ENCODE measurements around the gene RUNX2. TPM values are rescaled to one million over a fixed set of nuclear protein-coding genes. Genes with fewer than 3 reads are reported as not detected.

The RUNX2 gene
- total RNA-seq, 1 donor from 2014 or later, result 26.1 TPM

DNA sequence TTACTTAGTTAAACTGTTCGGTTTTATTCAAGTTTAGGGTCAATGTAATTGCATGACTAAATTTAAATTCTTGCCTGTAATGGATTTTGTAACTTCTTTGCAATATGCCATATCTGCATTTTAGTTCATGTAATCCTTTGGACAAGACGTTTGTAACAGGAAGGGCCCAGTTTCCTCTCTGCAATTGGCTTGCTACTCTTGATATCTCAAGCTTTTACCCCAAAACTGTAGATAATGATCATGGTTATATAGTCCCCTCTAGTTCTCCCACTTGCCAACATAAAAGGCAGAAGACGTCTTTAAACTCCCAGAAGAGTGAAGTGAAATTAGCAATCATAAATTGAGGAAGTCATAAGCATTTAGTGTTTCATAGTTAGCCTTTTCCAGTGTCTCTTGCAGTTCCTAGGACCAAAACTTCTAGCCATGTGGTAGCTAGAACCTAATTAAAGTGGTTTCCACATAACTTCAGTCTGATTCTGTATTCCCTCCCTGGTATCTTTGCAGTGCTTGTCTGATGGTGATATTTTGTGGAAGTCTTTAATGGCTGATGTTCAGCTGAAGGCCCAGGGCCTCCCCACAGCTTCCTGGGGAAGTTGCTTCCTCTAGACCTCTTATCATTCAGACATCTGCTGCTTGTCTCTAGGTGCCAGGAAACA lies 167.4 kb downstream of the RUNX2 start:
- Mint-ChIP-seq H3K4me3 (ENCODE audit: unreplicated experiment) (no peak overlapping the region), H3K27ac (ENCODE audit: unreplicated experiment) (no peak overlapping the region), H3K27me3 (ENCODE audit: low read depth, unreplicated experiment) (no peaks in the 10 kb centered on the region), H3K4me1 (ENCODE audit: low read depth, unreplicated experiment) (peaks cover 7% of the 10 kb centered on the region), H3K36me3 (ENCODE audit: low read depth, unreplicated experiment) (peaks cover 20% of the 10 kb centered on the region), H3K9me3 (ENCODE audit: unreplicated experiment) (no peaks in the 10 kb centered on the region)
- FAIRE-seq, result no peak
- Histone ChIP-seq H3K4me3 (ENCODE audit: insufficient read depth, low read depth, low read length) (no peak overlapping the region), H3K9ac (ENCODE audit: low read length) (no peak overlapping the region), H3K9me3 (ENCODE audit: insufficient read depth, low read depth, low read length) (no peaks in the 10 kb centered on the region), H2AFZ (ENCODE audit: low read depth, low read length) (no peak overlapping the region), H3K4me1 (ENCODE audit: insufficient read depth, low read length) (no peaks in the 10 kb centered on the region), H4K20me1 (ENCODE audit: insufficient read depth, low read length) (peaks cover 11% of the 10 kb centered on the region), H3K79me2 (ENCODE audit: insufficient read depth, low read length) (peaks cover 4% of the 10 kb centered on the region), H3K4me2 (ENCODE audit: low read length) (no peak overlapping the region), H3K36me3 (ENCODE audit: insufficient read depth, low read length) (peaks cover 14% of the 10 kb centered on the region), H3K27ac (ENCODE audit: low read depth, low read length) (no peak overlapping the region), H3K27me3 (ENCODE audit: insufficient read depth, low read length) (no peaks in the 10 kb centered on the region)
- no peak for DNase-seq (ENCODE audit: low read depth)
- no peak for TF ChIP-seq EZH2 (IDR thresholded peaks at IDR 0.05; ENCODE audit: insufficient read depth, low read length)
- TF ChIP-seq, protein P1, sequence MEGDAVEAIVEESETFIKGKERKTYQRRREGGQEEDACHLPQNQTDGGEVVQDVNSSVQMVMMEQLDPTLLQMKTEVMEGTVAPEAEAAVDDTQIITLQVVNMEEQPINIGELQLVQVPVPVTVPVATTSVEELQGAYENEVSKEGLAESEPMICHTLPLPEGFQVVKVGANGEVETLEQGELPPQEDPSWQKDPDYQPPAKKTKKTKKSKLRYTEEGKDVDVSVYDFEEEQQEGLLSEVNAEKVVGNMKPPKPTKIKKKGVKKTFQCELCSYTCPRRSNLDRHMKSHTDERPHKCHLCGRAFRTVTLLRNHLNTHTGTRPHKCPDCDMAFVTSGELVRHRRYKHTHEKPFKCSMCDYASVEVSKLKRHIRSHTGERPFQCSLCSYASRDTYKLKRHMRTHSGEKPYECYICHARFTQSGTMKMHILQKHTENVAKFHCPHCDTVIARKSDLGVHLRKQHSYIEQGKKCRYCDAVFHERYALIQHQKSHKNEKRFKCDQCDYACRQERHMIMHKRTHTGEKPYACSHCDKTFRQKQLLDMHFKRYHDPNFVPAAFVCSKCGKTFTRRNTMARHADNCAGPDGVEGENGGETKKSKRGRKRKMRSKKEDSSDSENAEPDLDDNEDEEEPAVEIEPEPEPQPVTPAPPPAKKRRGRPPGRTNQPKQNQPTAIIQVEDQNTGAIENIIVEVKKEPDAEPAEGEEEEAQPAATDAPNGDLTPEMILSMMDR (IDR thresholded peaks at IDR 0.05; ENCODE audit: insufficient read depth, low read depth, low read length), result no peak

DNA sequence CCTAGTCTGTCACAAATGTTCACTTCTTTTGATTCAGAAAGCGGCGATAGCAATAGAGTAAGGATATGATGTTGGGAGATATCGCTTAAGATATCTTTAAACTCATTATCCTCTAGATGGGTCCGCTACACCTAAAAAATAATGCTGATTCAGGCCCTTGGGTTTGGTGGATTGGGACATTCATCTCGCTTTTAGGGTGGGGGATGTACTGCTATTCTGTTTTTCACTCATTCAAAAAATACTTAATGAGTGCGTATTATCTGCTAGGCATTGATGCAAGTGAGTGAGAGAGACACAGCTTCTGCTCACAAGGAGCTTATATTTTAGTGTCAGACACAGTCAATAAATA lies 167.9 kb downstream of the RUNX2 start:
- H3K9me3 Mint-ChIP-seq (ENCODE audit: unreplicated experiment), result no peaks in the 10 kb centered on the region
- peaks cover 24% of the 10 kb centered on the region for H3K36me3 Mint-ChIP-seq (ENCODE audit: low read depth, unreplicated experiment)
- Histone ChIP-seq H3K27ac (ENCODE audit: low read depth, low read length) (no peak overlapping the region), H3K4me1 (ENCODE audit: insufficient read depth, low read length) (no peaks in the 10 kb centered on the region), H4K20me1 (ENCODE audit: insufficient read depth, low read length) (peaks cover 15% of the 10 kb centered on the region), H3K9me3 (ENCODE audit: insufficient read depth, low read depth, low read length) (no peaks in the 10 kb centered on the region), H3K4me3 (ENCODE audit: insufficient read depth, low read depth, low read length) (no peak overlapping the region), H3K79me2 (ENCODE audit: insufficient read depth, low read length) (peaks cover 4% of the 10 kb centered on the region), H3K9ac (ENCODE audit: low read length) (no peak overlapping the region), H3K4me2 (ENCODE audit: low read length) (no peak overlapping the region), H2AFZ (ENCODE audit: low read depth, low read length) (no peak overlapping the region), H3K36me3 (ENCODE audit: insufficient read depth, low read length) (peaks cover 14% of the 10 kb centered on the region), H3K27me3 (ENCODE audit: insufficient read depth, low read length) (no peaks in the 10 kb centered on the region)
- no peak overlapping the region for H3K4me3 Mint-ChIP-seq (ENCODE audit: unreplicated experiment)
- H3K27me3 Mint-ChIP-seq (ENCODE audit: low read depth, unreplicated experiment), result no peaks in the 10 kb centered on the region
- no peak overlapping the region for H3K27ac Mint-ChIP-seq (ENCODE audit: unreplicated experiment)
- FAIRE-seq (no peak), DNase-seq (ENCODE audit: low read depth) (no peak)
- peaks cover 7% of the 10 kb centered on the region for H3K4me1 Mint-ChIP-seq (ENCODE audit: low read depth, unreplicated experiment)
- TF ChIP-seq, protein P1 (IDR thresholded peaks at IDR 0.05; ENCODE audit: insufficient read depth, low read depth, low read length), result no peak
- TF ChIP-seq EZH2 (IDR thresholded peaks at IDR 0.05; ENCODE audit: insufficient read depth, low read length), result no peak

DNA sequence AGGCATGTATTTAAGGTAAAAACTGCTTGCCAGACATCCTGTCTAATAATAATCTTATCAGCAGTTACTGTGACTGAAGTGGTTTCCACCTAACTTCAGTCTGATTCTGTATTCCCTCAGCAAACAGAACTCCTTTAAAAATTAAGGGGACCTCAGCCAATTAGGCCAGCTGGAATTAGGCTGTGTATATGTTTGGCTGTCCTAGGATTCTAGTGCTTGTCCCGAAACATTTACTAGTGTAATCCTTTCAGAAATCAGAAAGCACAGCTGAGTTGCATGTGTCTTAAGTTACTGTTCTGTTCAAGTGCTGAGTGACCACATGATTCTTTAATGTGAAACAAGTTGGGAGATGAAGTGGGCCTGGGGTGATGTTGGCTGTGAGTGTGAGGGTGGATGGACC lies 170.5 kb downstream of the RUNX2 start:
- H3K27me3 Mint-ChIP-seq (ENCODE audit: low read depth, unreplicated experiment), result no peaks in the 10 kb centered on the region
- H3K36me3 ChIP-seq (ENCODE audit: insufficient read depth, low read length), result peaks cover 11% of the 10 kb centered on the region
- no peak overlapping the region for H2AFZ ChIP-seq (ENCODE audit: low read depth, low read length)
- H3K4me3 ChIP-seq (ENCODE audit: insufficient read depth, low read depth, low read length), result no peak overlapping the region
- H3K4me1 ChIP-seq (ENCODE audit: insufficient read depth, low read length), result no peaks in the 10 kb centered on the region
- no peak for FAIRE-seq
- no peak overlapping the region for H3K4me2 ChIP-seq (ENCODE audit: low read length)
- no peak overlapping the region for H3K9ac ChIP-seq (ENCODE audit: low read length)
- H3K27ac ChIP-seq (ENCODE audit: low read depth, low read length), result no peak overlapping the region
- peaks cover 31% of the 10 kb centered on the region for H3K36me3 Mint-ChIP-seq (ENCODE audit: low read depth, unreplicated experiment)
- H3K4me1 Mint-ChIP-seq (ENCODE audit: low read depth, unreplicated experiment), result peaks cover 10% of the 10 kb centered on the region
- no peak for TF ChIP-seq EZH2 (IDR thresholded peaks at IDR 0.05; ENCODE audit: insufficient read depth, low read length)
- TF ChIP-seq, protein P1 (IDR thresholded peaks at IDR 0.05; ENCODE audit: insufficient read depth, low read depth, low read length), result no peak
- no peaks in the 10 kb centered on the region for H3K9me3 Mint-ChIP-seq (ENCODE audit: unreplicated experiment)
- DNase-seq (ENCODE audit: low read depth), result no peak
- H3K27me3 ChIP-seq (ENCODE audit: insufficient read depth, low read length), result no peaks in the 10 kb centered on the region
- no peak overlapping the region for H3K4me3 Mint-ChIP-seq (ENCODE audit: unreplicated experiment)
- H4K20me1 ChIP-seq (ENCODE audit: insufficient read depth, low read length), result peaks cover 15% of the 10 kb centered on the region
- no peak overlapping the region for H3K27ac Mint-ChIP-seq (ENCODE audit: unreplicated experiment)
- no peaks in the 10 kb centered on the region for H3K9me3 ChIP-seq (ENCODE audit: insufficient read depth, low read depth, low read length)
- peaks cover 2% of the 10 kb centered on the region for H3K79me2 ChIP-seq (ENCODE audit: insufficient read depth, low read length)
